Small intestine (tissue), 7 donors: ENCODE data around the gene LITAF. TPM values are rescaled to one million over a fixed set of nuclear protein-coding genes. Genes with fewer than 3 reads are reported as not detected.

Experiments used
- DNase-seq, 2 donors: peaks; one replicate each; pipeline versions ENCODE4 v3.0.0 to v3.0.0-alpha.2; 2013
- FAIRE-seq: peaks from 2 replicates; lab custom pipeline; 2012; peaks lifted over from hg19 to GRCh38; lab: Jason Lieb, UNC
- H3K27ac ChIP-seq, 3 donors: one replicate each; pipeline ENCODE4 v1.5.1; 2013; ENCODE audit warnings: low read length in 2 of 3, mild to moderate bottlenecking in 2 of 3, control low read depth in 1 of 3, inconsistent platforms in 1 of 3, low read depth in 1 of 3, moderate library complexity in 1 of 3
- H3K27me3 ChIP-seq, 3 donors: one replicate each; pipeline ENCODE4 v1.6.1; 2013; ENCODE audit warnings: low read length in 3 of 3, inconsistent platforms in 1 of 3; ENCODE audit not compliant: control insufficient read depth in 3 of 3, insufficient read depth in 3 of 3
- H3K36me3 ChIP-seq, 3 donors: one replicate each; pipeline ENCODE4 v1.6.1; 2013; ENCODE audit warnings: low read length in 3 of 3, inconsistent platforms in 1 of 3, low read depth in 1 of 3, mild to moderate bottlenecking in 1 of 3, moderate library complexity in 1 of 3; ENCODE audit not compliant: control insufficient read depth in 3 of 3, insufficient read depth in 2 of 3
- H3K4me1 ChIP-seq, 3 donors: one replicate each; pipeline ENCODE4 v1.6.1; 2013; ENCODE audit warnings: low read length in 2 of 3, inconsistent platforms in 1 of 3, low read depth in 1 of 3, mild to moderate bottlenecking in 1 of 3, moderate library complexity in 1 of 3; ENCODE audit not compliant: control insufficient read depth in 3 of 3, insufficient read depth in 2 of 3
- H3K4me3 ChIP-seq, 3 donors: one replicate each; pipeline ENCODE4 v1.5.1; 2013; ENCODE audit warnings: low read length in 3 of 3, control low read depth in 1 of 3, inconsistent platforms in 1 of 3, low read depth in 1 of 3, mild to moderate bottlenecking in 1 of 3, moderate library complexity in 1 of 3
- H3K9me3 ChIP-seq, 2 donors: one replicate each; pipeline ENCODE4 v1.6.1; 2013; ENCODE audit warnings: low read depth in 1 of 2, low read length in 1 of 2; ENCODE audit not compliant: control insufficient read depth in 2 of 2, insufficient read depth in 1 of 2
- WGBS, 3 donors: extraction: QIAGEN DNeasy Blood & Tissue Kit; methylation state at CpG; one replicate each; pipeline ENCODE4 v1.1.7; 2013; 5-methylcytosine and 5-hydroxymethylcytosine counted together
- polyA plus RNA-seq, 4 donors: library from polyadenylated mRNA; stranded (reverse) in 3 of 4; unstranded in 1 of 4; fragments of 200-250 nt in 3 of 4; fragments of 120-200 nt in 1 of 4; gene quantifications; one replicate each; pipeline versions ENCODE4 v1.2.1 to v1.2.3, GENCODE V29; 2013
- donor health status: healthy with polysubstance abuse.
- donor health status: control.
- donor health status: control.
- donor health status: Bipolar disorder and iron deficiency.
- donor health status: healthy.

The LITAF gene
- polyA plus RNA-seq, 4 donors = 18.1 to 112 (median 46.2) TPM

DNA sequence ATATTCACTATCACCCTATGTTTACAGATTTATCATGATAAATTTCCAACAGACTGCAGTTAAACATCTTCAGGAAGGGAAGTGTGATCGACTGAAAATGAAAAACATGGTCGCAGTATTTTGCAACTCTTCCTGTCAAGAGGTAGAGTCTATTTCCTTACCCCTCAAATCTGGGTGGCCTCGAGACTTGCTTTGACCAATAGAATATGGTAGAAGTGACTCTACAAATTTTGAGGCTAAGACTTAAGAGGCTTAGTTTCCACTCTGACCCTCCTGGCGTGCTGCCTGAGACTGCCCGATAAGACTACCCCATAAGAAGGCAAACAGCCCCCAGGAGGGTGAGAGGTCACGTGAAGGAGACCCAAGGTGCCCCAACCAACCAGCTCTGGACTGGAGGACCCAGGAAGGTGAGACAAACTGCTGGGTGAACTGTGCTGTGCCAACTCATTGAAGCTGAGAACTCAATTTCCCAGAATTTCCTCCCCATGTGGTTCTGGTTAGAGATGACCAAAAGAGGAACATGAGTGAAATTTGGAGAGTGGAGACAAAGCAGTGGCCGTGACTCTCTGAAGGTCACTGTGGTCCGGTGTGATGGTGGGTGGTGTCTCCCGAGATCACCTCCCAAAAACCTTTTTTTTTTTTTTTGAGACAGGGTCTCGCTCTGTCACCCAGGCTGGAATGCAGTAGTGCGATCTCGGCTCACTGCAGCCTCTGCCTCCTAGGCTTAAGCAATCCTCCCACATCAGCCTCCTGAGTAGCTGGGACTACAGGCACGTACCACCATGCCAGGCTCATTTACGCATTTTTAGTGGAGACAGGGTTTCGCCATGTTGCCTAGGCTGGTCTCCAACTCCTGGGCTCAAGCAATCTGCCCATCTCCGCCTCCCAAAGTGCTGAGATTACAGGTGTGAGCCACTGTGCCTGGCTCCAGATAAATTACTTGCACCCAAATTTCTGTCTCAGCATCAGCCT is 38.2 kb upstream of the LITAF start:
- Histone ChIP-seq H3K27ac (peak overlapping the region in 1 of 3 donors; percentile 18), H3K4me1 (peaks cover 0 to 5% (median 0%) of the 10 kb centered on the region in 3 donors), H3K9me3 (peaks cover 0 to 3% of the 10 kb centered on the region in 2 donors), H3K4me3 (no peak overlapping the region), H3K36me3 (no peaks in the 10 kb centered on the region), H3K27me3 (no peaks in the 10 kb centered on the region)
- no peak for DNase-seq
- WGBS, 3 donors = 77 to 87% (median 83%) methylated on average over 15 to 16 of the region's 16 CpGs
- FAIRE-seq = no peak

DNA sequence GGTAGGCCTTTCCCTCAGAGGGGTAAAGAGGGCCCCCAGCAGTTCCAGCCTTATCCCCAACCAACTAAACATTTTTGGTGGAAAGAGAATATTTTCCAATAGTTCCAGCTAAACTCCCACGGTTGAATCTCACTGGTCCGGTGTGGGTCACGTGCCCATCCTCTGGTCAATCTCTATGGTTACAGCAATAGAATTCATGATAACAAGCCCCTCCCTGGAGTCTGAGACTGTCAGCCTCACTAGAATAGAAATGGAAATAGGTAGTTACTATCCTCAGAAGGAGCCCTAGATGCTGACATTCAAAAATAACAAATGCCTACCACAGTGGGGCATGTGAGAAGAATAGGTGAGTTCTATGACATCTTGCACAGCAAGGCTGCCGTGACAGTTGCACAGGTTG is 37.5 kb upstream of the LITAF start:
- H3K27ac ChIP-seq = no peak overlapping the region
- H3K36me3 ChIP-seq = no peaks in the 10 kb centered on the region

DNA sequence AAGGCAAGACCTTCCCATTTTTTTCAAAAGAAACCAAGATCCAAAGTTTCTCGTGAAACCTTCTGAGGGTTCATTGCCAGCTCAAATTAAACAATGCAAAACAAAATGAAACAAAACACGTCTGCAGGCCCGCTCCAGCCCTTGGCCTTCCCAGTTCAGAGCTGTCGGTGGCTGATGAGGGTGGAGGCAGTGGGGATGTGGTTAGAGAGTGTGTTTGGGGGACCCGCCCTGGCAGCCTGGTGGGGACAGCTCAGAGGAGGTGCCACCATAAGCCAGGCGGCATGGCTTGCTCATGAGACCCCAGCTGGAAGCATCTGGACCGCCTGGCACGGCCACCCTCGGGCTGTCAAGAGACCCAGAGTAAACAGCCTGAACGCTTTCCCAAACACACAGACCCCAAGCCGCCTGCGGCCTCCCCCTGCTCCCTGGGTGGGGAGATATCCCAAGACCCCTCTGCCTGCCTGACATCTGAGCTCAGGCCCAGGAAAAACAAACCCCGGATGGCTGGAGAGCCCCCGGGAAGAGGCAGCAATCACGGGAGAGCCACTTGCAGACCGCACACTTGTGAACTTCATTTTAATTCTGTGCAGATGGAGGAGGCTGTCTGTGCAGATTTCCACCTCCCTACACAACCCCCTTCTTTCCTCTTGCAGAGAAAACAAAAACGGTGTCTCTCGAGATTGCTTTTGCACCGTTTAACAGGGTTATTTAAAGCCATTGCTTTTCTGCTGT is 35.4 kb upstream of the LITAF start:
- no peak overlapping the region for H3K4me3 ChIP-seq

More for the DNA sequence above, 37.5 kb upstream of the LITAF start:
- Histone ChIP-seq H3K9me3 (peaks cover 0 to 3% of the 10 kb centered on the region in 2 donors), H3K4me3 (no peak overlapping the region), H3K4me1 (peaks cover 0 to 11% (median 2%) of the 10 kb centered on the region in 3 donors), H3K27me3 (no peaks in the 10 kb centered on the region)
- FAIRE-seq (no peak), DNase-seq (no peak)
- WGBS, 3 donors = 88 to 91% (median 91%) methylated on average over 4 of the region's 4 CpGs

DNA sequence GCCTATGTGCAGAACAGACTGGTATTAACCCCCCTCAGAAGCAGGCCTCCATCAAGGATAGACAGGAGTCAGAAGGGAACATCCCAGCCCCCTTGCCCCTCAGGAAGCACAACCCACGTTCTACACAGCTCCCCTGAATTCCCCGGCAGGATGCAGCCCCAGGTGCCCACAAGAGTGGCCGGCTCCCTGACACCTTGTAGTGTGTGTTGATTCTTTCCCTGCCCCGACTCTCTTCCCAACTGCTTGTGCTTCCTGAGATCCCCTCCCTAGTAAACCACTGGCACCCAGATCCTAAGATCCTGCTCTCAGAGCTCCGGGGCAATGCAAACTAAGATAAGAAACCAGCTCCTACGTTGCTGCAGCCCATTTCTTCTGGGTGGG is 34.8 kb upstream of the LITAF start:
- FAIRE-seq = no peak
- peaks cover 0 to 11% (median 3%) of the 10 kb centered on the region in 3 donors for H3K4me1 ChIP-seq
- H3K27ac ChIP-seq = peak overlapping the region in 1 of 3 donors; percentile 55
- no peaks in the 10 kb centered on the region for H3K36me3 ChIP-seq
- no peak for DNase-seq
- peaks cover 0 to 3% of the 10 kb centered on the region in 2 donors for H3K9me3 ChIP-seq
- 40 to 69% (median 58%) methylated on average over 6 of the region's 6 CpGs for WGBS, 3 donors
- no peak overlapping the region for H3K4me3 ChIP-seq
- no peaks in the 10 kb centered on the region for H3K27me3 ChIP-seq

More for the DNA sequence above, 35.4 kb upstream of the LITAF start:
- Histone ChIP-seq H3K4me1 (peaks cover 0 to 11% (median 3%) of the 10 kb centered on the region in 3 donors), H3K9me3 (peaks cover 0 to 3% of the 10 kb centered on the region in 2 donors), H3K27me3 (no peaks in the 10 kb centered on the region), H3K27ac (peak overlapping the region in 2 of 3 donors; percentile 55 to 63), H3K36me3 (no peaks in the 10 kb centered on the region)
- no peak for DNase-seq
- FAIRE-seq = no peak
- WGBS, 3 donors = 37 to 78% (median 57%) methylated on average over 19 of the region's 19 CpGs

DNA sequence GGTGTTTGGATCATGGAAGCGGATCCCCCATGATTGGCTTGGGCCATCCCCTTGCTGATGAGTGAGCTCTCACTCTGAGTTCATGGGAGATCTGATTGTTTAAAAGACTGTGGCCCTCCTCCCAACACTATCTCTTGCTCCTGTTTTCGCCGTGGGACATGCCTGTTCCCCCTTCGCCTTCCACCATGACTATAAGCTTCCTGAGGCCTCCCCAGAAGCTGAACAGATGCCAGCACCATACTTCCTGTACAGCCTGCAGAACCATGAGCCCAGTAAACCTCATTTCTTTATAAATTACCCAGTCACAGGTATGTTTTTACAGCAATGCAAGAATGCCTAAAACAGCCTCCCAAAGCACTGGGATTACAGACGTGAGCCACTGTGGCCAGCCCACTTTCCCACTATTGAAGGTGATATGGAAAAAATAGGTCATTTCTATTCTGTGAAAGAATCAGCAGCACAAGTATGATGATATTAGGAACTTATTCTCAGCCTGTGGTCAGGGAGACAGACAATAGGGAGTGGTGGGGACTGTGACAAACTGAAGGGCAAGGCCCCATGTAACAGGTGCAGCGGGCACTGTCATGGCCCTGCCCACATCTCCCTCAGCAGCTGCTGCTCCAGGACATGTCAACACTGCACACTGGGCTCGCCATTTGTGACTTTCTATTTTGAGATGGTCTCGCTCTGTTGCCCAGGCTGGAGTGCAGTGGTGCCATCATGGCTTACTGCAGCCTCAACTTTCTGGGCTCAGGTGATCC is 33.7 kb upstream of the LITAF start:
- H3K4me3 ChIP-seq = no peak overlapping the region
- H3K4me1 ChIP-seq = peaks cover 0 to 17% (median 3%) of the 10 kb centered on the region in 3 donors
- H3K27ac ChIP-seq = no peak overlapping the region
- no peak for FAIRE-seq
- no peaks in the 10 kb centered on the region for H3K27me3 ChIP-seq
- DNase-seq = no peak
- peaks cover 0 to 3% of the 10 kb centered on the region in 2 donors for H3K9me3 ChIP-seq
- WGBS, 3 donors = 88 to 96% (median 95%) methylated on average over 8 of the region's 8 CpGs
- H3K36me3 ChIP-seq = no peaks in the 10 kb centered on the region

DNA sequence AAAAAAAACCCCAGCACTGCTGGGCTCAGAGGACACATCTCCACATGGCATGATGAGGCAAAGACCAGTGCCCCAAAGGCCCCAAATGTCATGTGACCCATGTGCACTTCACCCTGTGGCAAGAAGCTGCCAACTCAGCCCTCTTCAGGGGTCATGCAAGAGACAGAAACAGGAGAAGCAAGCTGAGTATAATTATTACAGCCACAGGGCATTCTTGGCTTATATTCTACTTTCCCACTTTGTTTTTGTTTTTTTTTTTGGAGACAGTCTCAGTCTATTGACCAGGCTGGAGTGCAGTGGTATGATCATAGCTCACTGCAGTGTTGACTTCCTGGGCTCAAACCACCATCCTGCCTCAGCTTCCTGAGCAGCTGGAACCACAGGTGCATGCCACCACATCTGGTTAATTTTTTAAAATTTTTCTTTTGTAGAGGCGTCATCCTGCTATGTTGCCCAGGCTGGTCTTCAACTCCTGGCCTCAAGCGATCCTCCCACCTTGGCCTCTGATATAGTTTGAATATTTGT is 32.7 kb upstream of the LITAF start:
- Histone ChIP-seq H3K4me1 (peaks cover 2 to 22% (median 9%) of the 10 kb centered on the region in 3 donors), H3K27me3 (no peaks in the 10 kb centered on the region), H3K36me3 (no peaks in the 10 kb centered on the region), H3K27ac (peak overlapping the region in 2 of 3 donors; percentile 7 to 39), H3K4me3 (no peak overlapping the region), H3K9me3 (peaks cover 0 to 3% of the 10 kb centered on the region in 2 donors)
- FAIRE-seq (no peak), DNase-seq (peak; percentile 38 to 67)
- WGBS, 3 donors = 76 to 80% (median 78%) methylated on average over 2 of the region's 2 CpGs

DNA sequence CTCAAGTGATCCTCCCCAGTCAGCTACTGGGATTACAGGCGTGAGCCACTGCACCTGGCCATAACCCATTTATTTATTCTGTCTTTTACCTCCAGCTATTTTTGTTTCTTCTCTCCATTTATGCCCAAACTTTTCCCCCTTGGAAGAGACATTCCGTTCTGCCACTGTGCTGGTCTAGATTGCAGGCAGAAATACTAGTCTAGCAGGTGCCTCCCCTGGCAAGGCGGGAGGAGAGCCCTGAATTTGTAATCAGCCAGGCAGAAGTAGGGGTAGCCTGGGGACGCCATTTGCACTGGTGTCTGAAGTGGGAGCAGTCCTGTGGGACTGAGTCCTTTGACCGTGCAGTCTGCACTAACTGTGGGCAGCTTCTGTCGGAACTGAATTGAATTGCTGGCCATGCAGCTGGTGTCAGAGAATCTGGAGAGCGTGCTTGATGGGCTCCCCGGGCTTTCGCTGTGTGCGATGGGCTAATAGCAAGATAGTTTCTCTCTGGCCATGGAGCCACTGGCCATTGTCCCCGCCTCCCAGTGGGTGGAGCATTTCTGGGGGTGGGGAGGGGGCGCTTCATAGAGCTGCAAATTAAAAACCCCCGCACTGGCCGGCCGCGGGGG is 31.5 kb upstream of the LITAF start:
- FAIRE-seq (no peak), DNase-seq (no peak)
- no peak overlapping the region for H3K4me3 ChIP-seq
- 86 to 92% (median 89%) methylated on average over 16 of the region's 16 CpGs for WGBS, 3 donors
- peaks cover 0 to 3% of the 10 kb centered on the region in 2 donors for H3K9me3 ChIP-seq
- H3K36me3 ChIP-seq = no peaks in the 10 kb centered on the region
- peaks cover 2 to 31% (median 9%) of the 10 kb centered on the region in 3 donors for H3K4me1 ChIP-seq
- H3K27ac ChIP-seq = no peak overlapping the region
- no peaks in the 10 kb centered on the region for H3K27me3 ChIP-seq
